ENCODE data around the gene PALD1. TPM values are rescaled to one million over a fixed set of nuclear protein-coding genes. Genes with fewer than 3 reads are reported as not detected.

PALD1 gene
- total RNA-seq, 2 donors from 2014 or later = 17.3 to 19.7 TPM

DNA sequence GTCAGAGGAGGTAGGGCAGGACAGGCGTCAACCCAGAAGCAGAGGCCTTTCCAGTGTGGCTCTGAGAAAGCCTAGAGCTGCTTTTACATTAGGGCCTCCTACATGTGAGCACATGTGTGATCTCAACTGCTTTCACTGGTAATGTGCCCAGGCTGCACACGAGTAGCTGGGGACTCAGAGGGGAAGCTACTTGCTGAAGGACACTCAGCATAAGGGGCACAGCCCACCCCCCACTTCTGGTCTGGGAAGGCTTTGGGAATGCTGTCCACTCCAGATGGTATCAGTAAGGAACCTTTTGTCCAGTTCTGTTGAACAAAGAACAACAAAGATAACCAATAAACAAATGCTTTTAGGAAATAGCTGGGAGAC is 105.1 kb downstream of the PALD1 start:
- H3K9me3 ChIP-seq (ENCODE audit: control insufficient read depth, low read length) = no peaks in the 10 kb centered on the region
- no peaks in the 10 kb centered on the region for H3K4me1 ChIP-seq (ENCODE audit: control insufficient read depth, insufficient read depth, low read length)
- H3K9ac ChIP-seq (ENCODE audit: extremely low read depth, low read length, poor library complexity, severe bottlenecking) = no peak overlapping the region
- H3K4me3 ChIP-seq (ENCODE audit: low read length) = no peak overlapping the region
- peak; percentile 35 for DNase-seq
- WGBS, 2 experiments (ENCODE audit: insufficient coverage in 1 of 2, insufficient read length in 1 of 2) = 94 to 100% methylated on average over 1 to 2 of the region's 2 CpGs
- TF ChIP-seq, protein P1, sequence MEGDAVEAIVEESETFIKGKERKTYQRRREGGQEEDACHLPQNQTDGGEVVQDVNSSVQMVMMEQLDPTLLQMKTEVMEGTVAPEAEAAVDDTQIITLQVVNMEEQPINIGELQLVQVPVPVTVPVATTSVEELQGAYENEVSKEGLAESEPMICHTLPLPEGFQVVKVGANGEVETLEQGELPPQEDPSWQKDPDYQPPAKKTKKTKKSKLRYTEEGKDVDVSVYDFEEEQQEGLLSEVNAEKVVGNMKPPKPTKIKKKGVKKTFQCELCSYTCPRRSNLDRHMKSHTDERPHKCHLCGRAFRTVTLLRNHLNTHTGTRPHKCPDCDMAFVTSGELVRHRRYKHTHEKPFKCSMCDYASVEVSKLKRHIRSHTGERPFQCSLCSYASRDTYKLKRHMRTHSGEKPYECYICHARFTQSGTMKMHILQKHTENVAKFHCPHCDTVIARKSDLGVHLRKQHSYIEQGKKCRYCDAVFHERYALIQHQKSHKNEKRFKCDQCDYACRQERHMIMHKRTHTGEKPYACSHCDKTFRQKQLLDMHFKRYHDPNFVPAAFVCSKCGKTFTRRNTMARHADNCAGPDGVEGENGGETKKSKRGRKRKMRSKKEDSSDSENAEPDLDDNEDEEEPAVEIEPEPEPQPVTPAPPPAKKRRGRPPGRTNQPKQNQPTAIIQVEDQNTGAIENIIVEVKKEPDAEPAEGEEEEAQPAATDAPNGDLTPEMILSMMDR (conservative IDR thresholded peaks at IDR 0.05) = no peak
- peaks cover 1% of the 10 kb centered on the region for H3K27me3 Mint-ChIP-seq (ENCODE audit: insufficient read depth)
- no peak overlapping the region for H3K27ac Mint-ChIP-seq
- H3K4me3 Mint-ChIP-seq = no peak overlapping the region
- no peaks in the 10 kb centered on the region for H3K36me3 ChIP-seq (ENCODE audit: control insufficient read depth, insufficient read depth, low read length)
- no peaks in the 10 kb centered on the region for H3K9me3 Mint-ChIP-seq
- no peaks in the 10 kb centered on the region for H3K36me3 Mint-ChIP-seq (ENCODE audit: low read depth)
- H3K4me1 Mint-ChIP-seq = peaks cover 10% of the 10 kb centered on the region
- H3K27ac ChIP-seq (ENCODE audit: low read depth, low read length) = no peak overlapping the region
- no peaks in the 10 kb centered on the region for H3K27me3 ChIP-seq (ENCODE audit: control insufficient read depth, insufficient read depth, low read length, poor library complexity, severe bottlenecking)

DNA sequence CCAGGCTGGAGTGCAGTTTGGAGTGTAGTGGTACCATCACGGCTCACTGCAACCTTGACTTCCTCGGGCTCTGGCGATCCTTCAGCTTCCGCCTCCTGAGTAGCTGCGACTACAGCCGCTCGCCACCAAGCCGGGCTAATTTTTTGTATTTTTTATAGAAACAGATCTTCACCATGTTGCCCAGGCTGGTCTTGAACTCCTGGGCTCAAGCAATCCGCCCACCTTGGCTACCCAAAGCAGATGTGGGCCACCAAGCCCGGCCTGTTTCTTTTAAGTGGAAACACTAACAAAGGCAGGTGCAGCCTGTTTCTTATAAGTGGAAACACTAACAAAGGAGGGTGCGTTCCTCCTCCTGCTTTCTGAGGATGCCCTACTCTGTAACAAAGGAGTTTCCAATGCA is 105.8 kb downstream of the PALD1 start:
- 83 to 86% methylated on average over 11 of the region's 11 CpGs for WGBS, 2 experiments (ENCODE audit: insufficient coverage in 1 of 2, insufficient read length in 1 of 2)
- Mint-ChIP-seq H3K9me3 (no peaks in the 10 kb centered on the region), H3K27ac (no peak overlapping the region), H3K27me3 (ENCODE audit: insufficient read depth) (peaks cover 1% of the 10 kb centered on the region), H3K36me3 (ENCODE audit: low read depth) (no peaks in the 10 kb centered on the region), H3K4me3 (no peak overlapping the region), H3K4me1 (peaks cover 10% of the 10 kb centered on the region)
- Histone ChIP-seq H3K36me3 (ENCODE audit: control insufficient read depth, insufficient read depth, low read length) (no peaks in the 10 kb centered on the region), H3K27ac (ENCODE audit: low read depth, low read length) (no peak overlapping the region), H3K4me3 (ENCODE audit: low read length) (no peak overlapping the region), H3K9me3 (ENCODE audit: control insufficient read depth, low read length) (no peaks in the 10 kb centered on the region), H3K9ac (ENCODE audit: extremely low read depth, low read length, poor library complexity, severe bottlenecking) (no peak overlapping the region), H3K4me1 (ENCODE audit: control insufficient read depth, insufficient read depth, low read length) (no peaks in the 10 kb centered on the region), H3K27me3 (ENCODE audit: control insufficient read depth, insufficient read depth, low read length, poor library complexity, severe bottlenecking) (no peaks in the 10 kb centered on the region)
- TF ChIP-seq, protein P1 (conservative IDR thresholded peaks at IDR 0.05) = no peak
- peak; percentile 38 for DNase-seq

DNA sequence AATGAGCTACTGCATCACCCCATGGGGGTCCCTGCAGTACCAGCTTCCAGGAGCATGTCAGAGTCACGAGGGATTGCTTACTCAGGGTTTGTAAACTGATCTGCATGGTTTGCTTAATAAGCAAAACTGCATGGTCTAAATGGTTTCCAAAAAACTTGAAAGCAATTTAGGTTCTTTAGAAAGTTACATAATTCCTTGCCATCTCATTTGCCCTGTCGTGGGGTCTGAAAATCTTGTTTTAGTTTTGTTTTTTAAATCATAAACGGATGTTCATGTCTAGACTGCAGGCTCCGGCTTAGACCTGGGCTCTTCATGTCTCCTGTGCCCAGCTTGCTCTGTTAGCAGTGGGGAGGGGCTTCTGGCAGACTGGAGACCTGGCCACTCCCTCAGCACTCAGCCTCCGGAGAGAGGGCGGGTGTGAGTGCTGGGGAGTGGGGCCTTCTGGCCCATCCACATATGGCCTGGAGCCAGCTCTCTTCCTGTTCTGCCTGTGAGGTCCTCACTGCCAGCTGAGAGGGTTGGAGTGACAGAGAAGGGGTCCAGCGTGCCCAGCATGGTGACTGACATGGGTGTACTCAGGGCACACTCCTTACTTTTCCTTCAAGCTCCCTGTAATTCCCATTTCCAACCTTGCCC is 106.5 kb downstream of the PALD1 start:
- Histone ChIP-seq H3K27ac (ENCODE audit: low read depth, low read length) (no peak overlapping the region), H3K9ac (ENCODE audit: extremely low read depth, low read length, poor library complexity, severe bottlenecking) (no peak overlapping the region), H3K4me3 (ENCODE audit: low read length) (no peak overlapping the region), H3K36me3 (ENCODE audit: control insufficient read depth, insufficient read depth, low read length) (no peaks in the 10 kb centered on the region), H3K4me1 (ENCODE audit: control insufficient read depth, insufficient read depth, low read length) (no peaks in the 10 kb centered on the region), H3K27me3 (ENCODE audit: control insufficient read depth, insufficient read depth, low read length, poor library complexity, severe bottlenecking) (no peaks in the 10 kb centered on the region), H3K9me3 (ENCODE audit: control insufficient read depth, low read length) (no peaks in the 10 kb centered on the region)
- TF ChIP-seq, protein P1 (conservative IDR thresholded peaks at IDR 0.05) = no peak
- Mint-ChIP-seq H3K27ac (no peak overlapping the region), H3K4me1 (peaks cover 10% of the 10 kb centered on the region), H3K27me3 (ENCODE audit: insufficient read depth) (peaks cover 1% of the 10 kb centered on the region), H3K4me3 (no peak overlapping the region), H3K36me3 (ENCODE audit: low read depth) (no peaks in the 10 kb centered on the region), H3K9me3 (no peaks in the 10 kb centered on the region)
- WGBS, 2 experiments (ENCODE audit: insufficient coverage in 1 of 2, insufficient read length in 1 of 2) = 17 to 40% methylated on average over 1 to 7 of the region's 7 CpGs
- DNase-seq = peak; percentile 88
